ENCODE data around the gene CAPN9.
"Not testable (repeated sequence)": the region's sequence is repeated elsewhere in the genome, so short reads cannot be mapped to it uniquely, and the experiment has no call there.

CAPN9 gene

DNA sequence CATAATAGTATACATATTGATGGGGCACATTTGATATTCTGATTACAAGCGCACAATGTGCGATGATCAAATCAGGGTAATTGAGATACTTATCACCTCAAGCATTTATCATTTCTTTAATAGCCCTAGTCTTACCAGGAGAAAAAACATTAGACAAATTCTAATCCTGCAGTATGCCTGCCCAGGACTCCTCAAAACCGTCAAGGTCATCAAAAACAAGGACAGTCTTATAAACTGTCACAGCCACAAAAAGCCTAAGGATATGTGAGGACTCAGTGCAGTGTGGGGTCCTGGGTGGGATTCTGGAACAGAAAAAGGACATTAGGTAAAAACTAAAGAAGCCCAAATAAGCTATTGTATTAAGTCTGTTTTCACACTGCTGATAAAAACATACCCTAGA is 19.1 kb downstream of the CAPN9 start:
- no peak overlapping the region for H3K4me3 ChIP-seq (ENCODE audit: low read depth, low read length)
- DNase-seq (ENCODE audit: low read depth): no peak
- TF ChIP-seq, protein P1, sequence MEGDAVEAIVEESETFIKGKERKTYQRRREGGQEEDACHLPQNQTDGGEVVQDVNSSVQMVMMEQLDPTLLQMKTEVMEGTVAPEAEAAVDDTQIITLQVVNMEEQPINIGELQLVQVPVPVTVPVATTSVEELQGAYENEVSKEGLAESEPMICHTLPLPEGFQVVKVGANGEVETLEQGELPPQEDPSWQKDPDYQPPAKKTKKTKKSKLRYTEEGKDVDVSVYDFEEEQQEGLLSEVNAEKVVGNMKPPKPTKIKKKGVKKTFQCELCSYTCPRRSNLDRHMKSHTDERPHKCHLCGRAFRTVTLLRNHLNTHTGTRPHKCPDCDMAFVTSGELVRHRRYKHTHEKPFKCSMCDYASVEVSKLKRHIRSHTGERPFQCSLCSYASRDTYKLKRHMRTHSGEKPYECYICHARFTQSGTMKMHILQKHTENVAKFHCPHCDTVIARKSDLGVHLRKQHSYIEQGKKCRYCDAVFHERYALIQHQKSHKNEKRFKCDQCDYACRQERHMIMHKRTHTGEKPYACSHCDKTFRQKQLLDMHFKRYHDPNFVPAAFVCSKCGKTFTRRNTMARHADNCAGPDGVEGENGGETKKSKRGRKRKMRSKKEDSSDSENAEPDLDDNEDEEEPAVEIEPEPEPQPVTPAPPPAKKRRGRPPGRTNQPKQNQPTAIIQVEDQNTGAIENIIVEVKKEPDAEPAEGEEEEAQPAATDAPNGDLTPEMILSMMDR (IDR thresholded peaks at IDR 0.05; ENCODE audit: insufficient read depth, low read depth, low read length, missing control alignments): no peak

DNA sequence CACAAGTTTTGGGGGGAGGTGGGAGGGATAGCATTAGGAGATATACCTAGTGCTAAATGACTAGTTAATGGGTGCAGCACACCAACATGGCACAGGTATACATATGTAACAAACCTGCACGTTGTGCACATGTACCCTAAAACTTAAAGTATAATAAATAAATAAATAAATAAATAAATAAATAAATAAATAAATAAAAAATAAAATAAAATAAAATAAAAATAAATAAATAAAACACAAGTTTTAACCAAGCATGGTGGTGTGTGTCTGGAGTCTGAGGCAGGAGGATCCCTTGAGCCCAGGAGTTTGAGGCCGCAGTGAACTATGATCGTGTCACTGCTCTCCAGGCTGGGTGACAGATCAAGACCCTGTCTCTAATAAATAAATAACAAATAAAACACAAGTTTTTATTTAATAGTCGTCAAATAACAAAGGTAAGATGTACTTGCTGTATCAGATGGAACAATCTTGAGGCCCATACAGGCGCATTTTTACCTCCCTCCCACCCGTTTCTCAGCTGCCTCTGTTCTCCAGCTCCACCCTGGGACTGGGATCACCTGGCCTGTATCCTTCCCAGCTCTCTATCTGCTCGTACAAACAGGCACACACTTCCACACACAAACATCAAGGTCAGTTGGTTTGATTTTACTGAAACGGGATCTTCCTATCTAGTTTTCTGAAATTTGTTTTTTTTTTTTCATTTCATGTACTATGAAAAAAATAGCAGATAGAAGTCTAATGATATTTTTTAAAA is 20.8 kb downstream of the CAPN9 start:
- not testable (repeated sequence) for DNase-seq (ENCODE audit: low read depth); H3K4me3 ChIP-seq (ENCODE audit: low read depth, low read length)

DNA sequence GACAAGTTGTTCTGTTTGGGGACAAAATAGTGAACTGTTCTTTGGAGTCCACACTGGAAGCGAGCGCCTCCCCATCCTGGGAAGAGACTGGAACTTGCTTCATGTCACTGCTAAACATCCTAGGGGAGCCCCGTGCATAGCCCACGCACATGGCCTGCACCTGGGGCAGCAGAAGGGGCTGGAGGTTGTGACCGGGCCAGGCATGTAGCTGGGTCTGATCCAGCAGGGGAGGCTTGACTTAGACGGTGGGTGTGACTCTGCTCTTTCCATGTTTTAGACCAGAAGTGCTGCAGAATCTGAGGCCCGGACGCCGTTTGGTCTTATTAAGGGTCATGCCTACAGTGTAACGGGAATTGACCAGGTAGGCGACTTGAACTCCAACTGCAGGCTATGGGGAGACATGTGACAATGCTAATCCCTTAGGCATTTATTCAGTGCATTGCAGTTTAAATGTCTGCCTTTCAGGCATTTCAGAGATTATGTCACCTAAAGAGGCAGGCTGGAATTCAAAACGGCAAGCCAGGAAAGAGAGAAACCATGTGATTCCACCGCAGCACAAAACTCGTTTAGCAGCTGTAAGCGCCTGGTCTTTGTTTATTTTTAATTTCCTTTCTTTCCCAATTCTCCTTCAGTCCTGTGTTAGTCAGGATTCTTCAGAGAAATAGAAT is 21.8 kb downstream of the CAPN9 start:
- H3K4me3 ChIP-seq (ENCODE audit: low read depth, low read length): no peak overlapping the region
- DNase-seq (ENCODE audit: low read depth): no peak
- TF ChIP-seq, protein P1 (IDR thresholded peaks at IDR 0.05; ENCODE audit: insufficient read depth, low read depth, low read length, missing control alignments): no peak

DNA sequence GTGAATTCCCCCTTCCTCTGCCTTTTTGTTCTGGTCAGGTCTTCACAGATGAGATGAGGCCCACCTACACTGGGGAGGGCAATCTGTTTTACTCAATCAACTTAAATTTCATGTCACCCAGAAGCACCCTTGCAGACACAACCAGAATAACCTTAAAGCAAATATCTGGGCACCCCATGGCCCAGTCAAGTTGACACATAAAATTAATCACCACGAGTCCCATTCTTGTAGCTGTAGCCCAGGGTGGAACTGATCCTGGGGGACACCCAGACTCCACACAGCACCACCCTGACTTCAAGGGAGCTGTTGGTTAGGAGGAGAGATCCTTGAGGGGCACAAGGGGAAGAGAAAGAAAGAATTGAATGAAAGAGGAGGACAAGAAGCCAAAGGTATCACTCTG is 23.1 kb downstream of the CAPN9 start:
- H3K4me3 ChIP-seq (ENCODE audit: low read depth, low read length): no peak overlapping the region
- TF ChIP-seq, protein P1 (IDR thresholded peaks at IDR 0.05; ENCODE audit: insufficient read depth, low read depth, low read length, missing control alignments): no peak
- no peak for DNase-seq (ENCODE audit: low read depth)

DNA sequence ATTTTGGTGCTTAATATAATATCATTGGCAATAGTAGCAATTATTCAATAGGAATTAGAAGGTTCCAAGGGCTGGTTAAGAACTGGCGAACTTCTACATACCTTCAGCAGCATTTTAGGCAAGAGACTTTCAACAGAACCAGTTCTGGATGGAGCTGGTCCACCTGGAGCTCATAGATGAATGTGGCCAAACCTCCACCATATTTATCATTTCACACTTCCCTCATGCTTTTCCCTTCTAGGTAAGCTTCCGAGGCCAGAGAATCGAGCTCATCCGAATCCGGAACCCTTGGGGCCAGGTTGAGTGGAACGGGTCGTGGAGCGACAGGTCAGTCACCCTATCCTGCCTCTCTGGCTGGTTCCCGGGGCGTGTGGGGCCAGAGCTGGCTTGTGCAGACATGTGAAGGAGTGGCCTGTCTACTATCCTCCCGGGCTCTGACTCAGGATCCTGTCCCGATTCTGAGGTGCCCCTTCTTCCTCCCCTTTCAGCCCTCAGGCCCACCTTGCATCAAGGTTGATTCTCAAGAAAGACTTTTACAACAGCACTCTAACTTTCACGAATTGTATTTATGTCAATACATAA is 24.7 kb downstream of the CAPN9 start:
- TF ChIP-seq, protein P1 (IDR thresholded peaks at IDR 0.05; ENCODE audit: insufficient read depth, low read depth, low read length, missing control alignments): no peak
- H3K4me3 ChIP-seq (ENCODE audit: low read depth, low read length): no peak overlapping the region
- no peak for DNase-seq (ENCODE audit: low read depth)

DNA sequence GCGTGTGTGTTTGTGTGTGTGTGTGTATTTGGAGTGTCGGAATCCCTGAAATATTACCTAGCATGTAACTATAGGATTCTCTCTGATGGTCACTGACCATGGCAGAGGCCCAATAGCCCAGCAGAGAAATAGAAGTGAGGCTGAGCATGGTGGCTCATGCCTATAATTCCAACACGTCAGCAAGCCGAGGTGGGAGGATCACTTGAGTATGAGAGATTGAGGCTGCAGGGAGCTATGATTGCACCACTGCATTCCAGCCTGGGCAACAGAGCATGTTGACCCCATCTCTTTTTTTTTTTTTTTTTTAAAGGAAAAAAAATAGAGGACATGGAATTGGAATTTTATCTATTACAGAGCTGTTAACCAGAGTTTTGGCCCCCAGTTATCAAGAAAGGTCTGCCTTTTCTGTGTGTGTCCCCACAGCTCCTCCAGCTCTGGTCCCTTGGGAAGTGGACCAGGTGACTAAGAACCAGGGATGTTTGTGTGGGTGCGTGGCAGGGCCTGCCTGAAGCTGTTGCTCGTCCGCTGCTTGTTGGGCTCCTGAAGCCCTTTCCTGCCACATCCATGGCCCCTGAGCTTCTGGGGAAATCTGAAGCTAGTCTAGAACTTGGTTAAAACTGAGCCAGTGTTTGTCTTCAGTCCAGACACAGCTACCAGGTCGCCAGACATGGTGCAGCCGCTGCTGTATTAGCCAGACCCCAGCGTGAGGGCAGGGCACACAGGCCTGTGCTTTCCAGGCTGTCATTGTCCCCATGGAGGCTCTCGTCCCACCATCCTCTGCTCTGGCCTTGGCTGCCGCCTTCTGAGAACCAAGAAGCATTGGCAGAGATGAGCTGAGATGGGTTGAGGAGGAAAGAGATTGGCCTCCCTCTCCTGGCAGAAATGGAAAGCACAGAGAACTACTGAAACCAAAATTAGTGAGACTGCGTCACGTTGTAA is 25.5 kb downstream of the CAPN9 start:
- TF ChIP-seq, protein P1 (IDR thresholded peaks at IDR 0.05; ENCODE audit: insufficient read depth, low read depth, low read length, missing control alignments): no peak
- H3K4me3 ChIP-seq (ENCODE audit: low read depth, low read length): no peak overlapping the region
- DNase-seq (ENCODE audit: low read depth): no peak

All from GM12865 (cell line).